Myocyte (in vitro differentiated cells): Measurements from ENCODE around the gene VPS4A. TPM values are rescaled to one million over a fixed set of nuclear protein-coding genes. Genes with fewer than 3 reads are reported as not detected.

Source experiments
- DNase-seq: peaks from one replicate; pipeline ENCODE4 v3.0.0-alpha.2; 2012; ENCODE audit warnings: low read depth
- total RNA-seq: library from RNA; depleted of rRNA; stranded (reverse); fragments of >200 nt; gene quantifications from 2 replicates; pipeline ENCODE4 v1.2.3, GENCODE V29; 2014

Gene VPS4A
- total RNA-seq, 1 donor from 2014 or later = 32.8 TPM

DNA sequence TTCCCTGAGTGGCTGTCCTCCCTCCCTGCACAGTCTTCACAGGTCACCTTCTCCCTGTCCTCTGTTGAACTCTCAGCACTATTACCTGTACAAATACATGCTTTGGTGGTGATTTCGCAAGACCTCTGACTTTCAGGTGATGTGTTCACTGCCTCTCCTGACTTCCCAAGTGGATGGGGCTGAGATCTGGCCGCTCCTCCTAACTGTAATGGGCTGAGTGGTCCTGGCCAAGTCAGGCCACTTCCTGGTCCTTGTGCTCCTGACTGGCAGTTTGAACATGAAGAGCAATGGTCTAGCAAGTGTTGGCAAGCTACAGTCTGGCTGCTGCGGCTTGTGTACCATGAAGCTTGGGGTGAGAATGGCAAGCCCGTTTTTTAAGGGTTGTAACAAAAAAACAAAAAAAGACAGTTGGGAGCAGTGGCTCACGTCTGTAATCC is 52.1 kb downstream of the VPS4A start:
- no peak for DNase-seq

DNA sequence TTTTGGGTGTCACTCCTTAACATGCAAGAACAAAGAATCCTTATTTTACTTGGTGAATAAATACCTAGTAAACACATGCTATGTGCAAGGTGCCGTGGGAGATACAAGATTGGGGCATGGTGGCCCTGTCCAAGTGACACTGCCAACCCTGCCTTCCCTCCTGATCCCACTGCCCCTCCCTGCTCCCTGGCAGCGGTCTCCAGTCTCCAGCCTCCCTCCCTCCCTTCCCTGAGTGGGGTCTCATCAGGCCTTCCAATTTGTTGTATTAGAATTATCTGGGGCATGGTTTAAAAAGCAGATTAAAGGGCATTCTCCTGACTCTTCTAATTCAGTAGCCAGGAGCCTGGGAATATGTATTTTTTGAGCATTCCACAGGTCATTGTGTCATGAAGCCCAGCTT is 52.9 kb downstream of the VPS4A start:
- DNase-seq = no peak

DNA sequence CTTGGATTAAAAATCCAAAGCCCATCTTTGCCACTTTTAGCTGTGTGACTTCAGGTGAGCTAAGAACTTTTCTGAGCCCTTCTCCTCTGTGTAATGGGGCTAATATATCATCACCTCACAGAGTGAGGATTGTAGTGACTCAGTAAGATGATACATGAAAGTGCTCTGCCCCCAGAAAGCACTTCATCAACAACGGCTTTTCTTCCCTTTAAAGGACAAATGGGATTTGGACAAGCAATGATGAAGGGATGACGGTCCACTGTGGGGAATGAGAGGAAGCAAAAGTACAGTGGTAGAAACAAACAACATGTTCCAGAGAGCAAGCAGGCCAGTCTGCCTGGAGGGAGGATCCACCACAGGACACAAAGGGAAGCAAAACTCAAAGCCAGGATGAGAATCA is 54.8 kb downstream of the VPS4A start:
- no peak for DNase-seq

DNA sequence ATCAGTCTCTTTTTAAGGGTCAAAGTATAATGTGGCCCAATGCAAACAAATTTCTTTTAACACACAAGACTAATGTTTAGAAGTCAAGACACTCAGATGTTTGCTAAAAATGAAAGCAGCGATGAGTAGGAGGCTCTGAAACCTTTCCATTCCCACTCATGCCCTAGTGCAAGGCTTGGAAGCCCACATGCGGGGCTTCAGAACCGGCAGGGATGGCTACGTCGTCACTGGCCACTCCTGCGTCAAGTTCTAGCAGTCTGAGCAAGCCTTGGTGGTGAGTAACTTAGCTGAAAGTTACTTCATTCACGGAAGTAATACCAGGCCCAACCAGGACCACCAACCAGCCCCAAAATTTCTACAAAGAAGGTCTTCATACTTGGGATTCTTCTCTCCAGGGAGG is 55.3 kb downstream of the VPS4A start:
- no peak for DNase-seq

DNA sequence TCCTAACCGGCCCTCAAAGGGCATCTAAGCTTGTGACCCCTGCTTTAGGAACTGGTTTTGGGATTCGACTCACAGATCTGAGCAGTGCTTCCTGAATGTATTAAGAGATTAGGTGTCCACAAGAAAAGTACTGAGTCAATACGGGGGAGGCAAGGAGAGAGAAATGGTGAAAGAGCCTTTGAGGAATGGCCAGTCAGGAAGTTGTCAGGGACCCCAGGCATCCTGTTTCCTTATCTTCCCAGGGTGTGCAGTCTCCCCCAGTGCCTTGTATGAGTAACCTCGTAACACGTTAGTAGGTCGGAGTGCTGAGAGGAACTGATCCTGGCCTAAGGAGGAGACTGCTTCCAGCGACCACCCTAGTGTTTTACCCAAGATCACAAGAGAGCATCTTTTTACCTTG is 56.8 kb downstream of the VPS4A start:
- no peak for DNase-seq

DNA sequence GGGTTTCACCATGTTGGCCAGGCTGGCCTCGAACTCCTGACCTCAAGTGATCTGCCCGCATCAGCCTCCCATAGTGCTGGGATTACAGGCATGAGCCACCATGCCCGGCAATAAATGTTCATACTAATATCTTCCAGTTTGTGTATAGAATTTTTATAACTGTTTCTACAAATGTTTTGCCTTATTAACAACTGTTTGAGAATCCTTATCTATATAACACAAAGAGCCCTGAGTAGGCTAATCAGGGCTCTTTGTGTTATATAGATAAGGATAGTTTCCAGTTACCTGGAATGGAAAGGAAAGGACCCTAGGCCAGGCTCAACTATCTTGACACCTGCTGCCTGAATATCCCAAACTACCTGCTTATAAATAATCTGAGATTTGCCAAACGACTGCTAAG is 57.7 kb downstream of the VPS4A start:
- no peak for DNase-seq

DNA sequence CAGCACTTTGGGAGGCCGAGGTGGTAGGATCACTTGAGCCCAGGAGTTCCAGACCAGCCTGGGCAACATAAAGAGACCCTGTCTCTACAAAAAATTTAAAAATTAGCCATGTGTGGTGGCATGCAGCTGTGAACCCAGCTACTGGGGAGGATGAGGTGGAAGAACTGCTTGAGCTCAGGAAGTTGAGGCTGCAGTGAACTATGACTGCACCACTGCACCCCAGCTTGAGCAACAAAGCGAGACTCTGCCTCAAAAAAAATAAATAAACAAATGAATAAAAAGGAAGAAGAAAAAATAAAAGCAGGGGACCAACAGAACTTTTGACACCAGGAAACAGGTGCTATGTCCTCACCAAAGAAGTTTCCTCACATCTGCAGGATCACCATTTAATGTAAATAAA is 60.4 kb downstream of the VPS4A start:
- DNase-seq = no peak

DNA sequence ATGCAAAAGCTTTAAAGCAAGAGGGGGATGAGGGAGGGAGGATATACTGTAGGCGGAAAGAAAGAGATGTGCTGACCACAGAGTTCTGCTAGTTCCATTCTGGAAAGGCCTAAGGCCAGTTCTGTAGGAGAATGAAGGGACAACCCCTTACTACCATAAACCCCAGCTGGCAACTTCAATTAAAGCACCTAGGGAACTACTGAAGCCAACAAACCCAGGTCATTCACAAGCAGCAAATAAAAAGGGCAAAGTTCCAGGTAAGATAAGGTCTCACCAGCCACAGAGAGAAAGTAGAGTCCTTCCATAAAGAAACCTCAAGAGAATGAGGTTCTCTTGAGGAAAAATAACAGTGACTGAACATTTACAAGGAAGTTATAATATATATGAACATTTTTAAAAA is 61.9 kb downstream of the VPS4A start:
- DNase-seq = no peak

Other genes with a start within 250 kb of the VPS4A start
- 0.08 TPM in 1 of 2 replicates, not detected in the other for gene HAS3, start 205.7 kb upstream of the VPS4A start, total RNA-seq
- gene CHTF8, start 178.8 kb upstream of the VPS4A start, total RNA-seq = 35.5 and 36.6 TPM in 2 replicates
- 16.1 and 18.1 TPM in 2 replicates for gene UTP4, start 178.7 kb upstream of the VPS4A start, total RNA-seq
- gene SNTB2, start 124.2 kb upstream of the VPS4A start, total RNA-seq = 21.3 and 28.9 TPM in 2 replicates
- 34.2 and 53.8 TPM in 2 replicates for gene PDF, start 19.2 kb downstream of the VPS4A start, total RNA-seq
- 55.0 and 68.6 TPM in 2 replicates for gene COG8, start 28.2 kb downstream of the VPS4A start, total RNA-seq
- gene NIP7, start 28.4 kb downstream of the VPS4A start, total RNA-seq = 20.5 and 22.9 TPM in 2 replicates
- 0.36 TPM in 1 of 2 replicates, not detected in the other for gene TMED6, start 40.4 kb downstream of the VPS4A start, total RNA-seq
- gene TERF2, start 74.7 kb downstream of the VPS4A start, total RNA-seq = 15.6 and 18.0 TPM in 2 replicates
- gene CYB5B, start 113.3 kb downstream of the VPS4A start, total RNA-seq = 88.6 and 220 TPM in 2 replicates